Large intestine (tissue), 3 donors: ENCODE measurements around the gene ICAM1. TPM values are rescaled to one million over a fixed set of nuclear protein-coding genes. Genes with fewer than 3 reads are reported as not detected.

Source experiments
- DNase-seq, 2 donors: peaks; one replicate each; pipeline versions ENCODE4 v3.0.0 to v3.0.0-alpha.2; 2013
- H3K27ac ChIP-seq: one replicate; pipeline ENCODE4 v1.5.1; 2013; ENCODE audit warnings: low read length
- H3K27me3 ChIP-seq: 2 replicates; pipeline ENCODE4 v1.6.1; 2013; ENCODE audit warnings: low read length; ENCODE audit not compliant: control insufficient read depth, insufficient read depth
- H3K36me3 ChIP-seq: 2 replicates; pipeline ENCODE4 v1.6.1; 2013; ENCODE audit warnings: low read length; ENCODE audit not compliant: control insufficient read depth, insufficient read depth
- H3K4me1 ChIP-seq: one replicate; pipeline ENCODE4 v1.6.1; 2013; ENCODE audit warnings: low read length; ENCODE audit not compliant: control insufficient read depth, insufficient read depth
- H3K4me3 ChIP-seq: one replicate; pipeline ENCODE4 v1.5.1; 2013; ENCODE audit warnings: low read length
- H3K9me3 ChIP-seq: one replicate; pipeline ENCODE4 v1.6.1; 2013; ENCODE audit warnings: mild to moderate bottlenecking, low read depth, low read length, moderate library complexity; ENCODE audit not compliant: control insufficient read depth
- WGBS: methylation state at CpG from one replicate; pipeline ENCODE4 v1.1.5; 2013; ENCODE audit warnings: low lambda C conversion rate; ENCODE audit not compliant: insufficient coverage; 5-methylcytosine and 5-hydroxymethylcytosine counted together
- polyA plus RNA-seq: library from polyadenylated mRNA; unstranded; fragments of 120-200 nt; gene quantifications from one replicate; pipeline ENCODE4 v1.2.1, GENCODE V29; 2013

The ICAM1 gene
- polyA plus RNA-seq, 1 donor = 14.8 TPM

DNA sequence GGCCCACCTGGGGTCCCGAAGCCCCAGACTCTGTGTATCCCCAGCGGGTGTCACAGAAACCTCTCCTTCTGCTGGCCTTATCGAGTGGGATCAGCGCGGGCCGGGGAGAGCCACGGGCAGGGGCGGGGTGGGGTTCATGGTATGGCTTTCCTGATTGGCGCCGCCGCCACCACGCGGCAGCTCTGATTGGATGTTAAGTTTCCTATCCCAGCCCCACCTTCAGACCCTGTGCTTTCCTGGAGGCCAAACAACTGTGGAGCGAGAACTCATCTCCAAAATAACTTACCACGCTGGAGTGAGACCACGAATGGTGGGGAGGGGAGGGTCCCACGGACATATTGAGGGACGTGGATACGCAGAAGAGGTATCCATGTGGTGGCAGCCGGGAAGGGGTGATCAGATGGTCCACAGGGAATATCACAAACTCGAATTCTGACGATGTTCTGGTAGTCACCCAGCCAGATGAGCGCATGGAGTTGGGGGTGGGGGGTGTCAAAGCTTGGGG is 17.8 kb downstream of the ICAM1 start:
- peaks cover 54% of the 10 kb centered on the region for H3K4me1 ChIP-seq
- peaks cover 19% of the 10 kb centered on the region for H3K36me3 ChIP-seq
- H3K9me3 ChIP-seq = peaks cover 23% of the 10 kb centered on the region
- no peak overlapping the region for H3K27ac ChIP-seq
- H3K27me3 ChIP-seq = peaks cover 75% of the 10 kb centered on the region
- peak in 1 of 2 donors; percentile 50 for DNase-seq
- H3K4me3 ChIP-seq = no peak overlapping the region
- no CpG with 5 or more reads among the region's 23 CpGs for WGBS

DNA sequence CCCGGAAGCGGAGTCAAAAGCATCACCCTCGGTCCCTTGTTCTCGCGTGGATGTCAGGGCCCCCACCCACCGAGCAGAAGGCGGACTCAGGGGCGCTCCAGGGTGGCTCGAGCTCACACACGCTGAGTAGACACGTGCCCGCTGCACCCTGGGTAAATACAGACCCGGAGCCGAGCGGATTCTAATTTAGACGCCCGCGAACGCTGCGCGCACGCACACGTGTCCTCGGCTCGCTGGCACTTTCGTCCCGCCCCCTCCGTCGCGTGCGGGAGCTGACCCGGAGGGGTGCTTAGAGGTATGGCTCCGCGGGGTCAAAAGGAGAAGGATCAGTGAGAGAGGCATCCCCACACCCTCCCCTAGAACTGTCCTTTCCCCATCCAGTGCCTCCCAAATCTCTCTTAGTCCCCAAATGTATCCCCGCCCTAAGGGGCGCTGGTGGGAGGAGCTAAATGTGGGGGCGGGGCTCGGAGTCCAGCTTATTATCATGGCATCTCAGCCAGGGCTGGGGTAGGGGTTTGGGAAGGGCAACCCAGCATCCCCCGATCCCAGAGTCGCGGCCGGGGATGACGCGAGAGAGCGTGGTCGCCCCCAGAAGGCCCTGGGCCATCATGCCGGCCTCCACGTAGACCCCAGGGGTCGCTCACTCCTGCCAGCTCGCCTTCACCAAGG is 18.4 kb downstream of the ICAM1 start:
- peaks cover 17% of the 10 kb centered on the region for H3K36me3 ChIP-seq
- H3K4me1 ChIP-seq = peaks cover 54% of the 10 kb centered on the region
- no peak overlapping the region for H3K4me3 ChIP-seq
- peaks cover 29% of the 10 kb centered on the region for H3K9me3 ChIP-seq
- peaks cover 81% of the 10 kb centered on the region for H3K27me3 ChIP-seq
- no CpG with 5 or more reads among the region's 50 CpGs for WGBS
- no peak overlapping the region for H3K27ac ChIP-seq
- peak in 1 of 2 donors; percentile 31 for DNase-seq

- Histone ChIP-seq H3K4me3 (peak within 1 kb of the TSS; percentile 14), H3K9me3 (peaks cover 30% of the 10 kb centered on the region), H3K27me3 (peaks cover 87% of the 10 kb centered on the region), H3K36me3 (peaks cover 11% of the 10 kb centered on the region), H3K27ac (no peak within 1 kb of the TSS), H3K4me1 (peaks cover 54% of the 10 kb centered on the region)
- no peak for DNase-seq
- WGBS = no CpG with 5 or more reads among the region's 45 CpGs
Measured at GRCh38 chr19:10289836-10290356, 19.0 kb downstream of the ICAM1 start, which contains the start of gene ICAM5. ICAM5 (plus strand) TSS chr19:10289952; CDS start chr19:10290044, 92 bp downstream.

DNA sequence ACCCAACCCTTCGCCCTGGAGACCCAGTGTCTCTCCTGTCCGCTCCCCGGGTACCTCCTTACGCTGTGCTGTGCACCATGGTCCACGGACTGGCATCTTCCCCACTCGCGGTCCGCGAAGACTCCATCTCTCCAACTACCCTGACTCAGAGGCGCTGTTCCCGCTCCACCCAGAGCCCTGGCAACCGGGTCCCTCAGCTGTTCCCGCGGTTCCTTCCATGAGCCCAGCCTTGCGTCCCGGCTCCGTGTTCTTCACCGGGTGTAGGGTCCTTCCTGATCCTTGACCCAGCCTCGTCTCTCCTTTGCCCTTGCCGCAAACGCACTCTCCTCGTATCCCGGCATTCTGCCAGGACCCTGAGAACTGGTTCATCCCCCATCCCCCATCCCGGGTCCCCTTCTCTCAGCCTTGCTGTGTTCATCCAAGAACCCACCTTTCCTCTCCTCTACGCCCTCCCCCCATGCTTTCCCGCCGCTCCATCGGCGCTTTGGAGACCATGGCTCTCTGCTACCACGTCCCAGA is 19.5 kb downstream of the ICAM1 start:
- Histone ChIP-seq H3K36me3 (peaks cover 6% of the 10 kb centered on the region), H3K27ac (no peak overlapping the region), H3K4me3 (peak overlapping the region; percentile 14), H3K4me1 (peaks cover 54% of the 10 kb centered on the region), H3K27me3 (peaks cover 92% of the 10 kb centered on the region), H3K9me3 (peaks cover 30% of the 10 kb centered on the region)
- no peak for DNase-seq
- 0% methylated on average over 1 of the region's 30 CpGs for WGBS

GRCh38 chr19:10290876-10291553 is 20.1 kb downstream of the ICAM1 start:
- H3K27ac ChIP-seq = no peak overlapping the region
- H3K9me3 ChIP-seq = peaks cover 30% of the 10 kb centered on the region
- peaks cover 60% of the 10 kb centered on the region for H3K4me1 ChIP-seq
- WGBS = no CpG with 5 or more reads among the region's 57 CpGs
- H3K4me3 ChIP-seq = peak overlapping the region; percentile 14
- peaks cover under 1% of the 10 kb centered on the region for H3K36me3 ChIP-seq
- DNase-seq = peak in 1 of 2 donors; percentile 68
- peaks cover 94% of the 10 kb centered on the region for H3K27me3 ChIP-seq

DNA sequence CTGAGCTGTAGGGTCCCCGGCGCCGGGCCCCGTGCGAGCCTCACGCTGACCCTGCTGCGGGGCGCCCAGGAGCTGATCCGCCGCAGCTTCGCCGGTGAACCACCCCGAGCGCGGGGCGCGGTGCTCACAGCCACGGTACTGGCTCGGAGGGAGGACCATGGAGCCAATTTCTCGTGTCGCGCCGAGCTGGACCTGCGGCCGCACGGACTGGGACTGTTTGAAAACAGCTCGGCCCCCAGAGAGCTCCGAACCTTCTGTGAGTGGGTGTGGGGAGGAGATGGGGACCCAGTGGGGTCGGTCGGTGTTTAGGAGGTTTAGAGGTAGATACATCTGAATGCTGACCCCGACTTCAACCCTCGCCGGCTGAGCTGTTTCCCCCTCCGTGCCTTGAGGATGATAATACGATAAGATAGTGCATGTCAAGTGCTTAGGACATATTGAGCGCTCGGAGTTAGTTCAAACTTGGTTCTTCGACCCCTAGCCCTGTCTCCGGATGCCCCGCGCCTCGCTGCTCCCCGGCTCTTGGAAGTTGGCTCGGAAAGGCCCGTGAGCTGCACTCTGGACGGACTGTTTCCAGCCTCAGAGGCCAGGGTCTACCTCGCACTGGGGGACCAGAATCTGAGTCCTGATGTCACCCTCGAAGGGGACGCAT is 20.8 kb downstream of the ICAM1 start:
- peaks cover 100% of the 10 kb centered on the region for H3K27me3 ChIP-seq
- H3K9me3 ChIP-seq = peaks cover 30% of the 10 kb centered on the region
- peaks cover 60% of the 10 kb centered on the region for H3K4me1 ChIP-seq
- no peak for DNase-seq
- peak overlapping the region; percentile 24 for H3K4me3 ChIP-seq
- no peak overlapping the region for H3K27ac ChIP-seq
- WGBS = no CpG with 5 or more reads among the region's 49 CpGs
- no peaks in the 10 kb centered on the region for H3K36me3 ChIP-seq

DNA sequence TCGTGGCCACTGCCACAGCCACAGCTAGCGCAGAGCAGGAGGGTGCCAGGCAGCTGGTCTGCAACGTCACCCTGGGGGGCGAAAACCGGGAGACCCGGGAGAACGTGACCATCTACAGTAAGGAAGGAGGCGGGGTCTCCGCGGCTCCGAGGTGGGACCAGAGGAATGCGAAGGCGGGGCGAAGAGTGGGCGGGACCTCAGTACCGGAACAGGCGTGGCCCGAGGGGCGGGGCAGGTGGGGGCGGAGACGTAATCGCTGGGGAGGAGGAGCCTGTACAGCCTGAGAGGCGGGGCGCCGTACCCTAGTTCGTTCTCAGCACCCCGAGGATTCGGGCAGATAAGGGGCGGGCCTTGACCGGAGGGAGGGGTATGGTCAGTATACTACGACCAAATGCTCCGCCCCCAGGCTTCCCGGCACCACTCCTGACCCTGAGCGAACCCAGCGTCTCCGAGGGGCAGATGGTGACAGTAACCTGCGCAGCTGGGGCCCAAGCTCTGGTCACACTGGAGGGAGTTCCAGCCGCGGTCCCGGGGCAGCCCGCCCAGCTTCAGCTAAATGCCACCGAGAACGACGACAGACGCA is 21.4 kb downstream of the ICAM1 start:
- WGBS = no CpG with 5 or more reads among the region's 45 CpGs
- peak; percentile 73 to 75 for DNase-seq
- Histone ChIP-seq H3K27ac (no peak overlapping the region), H3K9me3 (peaks cover 30% of the 10 kb centered on the region), H3K4me3 (peak overlapping the region; percentile 24), H3K27me3 (peaks cover 97% of the 10 kb centered on the region), H3K36me3 (no peaks in the 10 kb centered on the region), H3K4me1 (peaks cover 54% of the 10 kb centered on the region)

DNA sequence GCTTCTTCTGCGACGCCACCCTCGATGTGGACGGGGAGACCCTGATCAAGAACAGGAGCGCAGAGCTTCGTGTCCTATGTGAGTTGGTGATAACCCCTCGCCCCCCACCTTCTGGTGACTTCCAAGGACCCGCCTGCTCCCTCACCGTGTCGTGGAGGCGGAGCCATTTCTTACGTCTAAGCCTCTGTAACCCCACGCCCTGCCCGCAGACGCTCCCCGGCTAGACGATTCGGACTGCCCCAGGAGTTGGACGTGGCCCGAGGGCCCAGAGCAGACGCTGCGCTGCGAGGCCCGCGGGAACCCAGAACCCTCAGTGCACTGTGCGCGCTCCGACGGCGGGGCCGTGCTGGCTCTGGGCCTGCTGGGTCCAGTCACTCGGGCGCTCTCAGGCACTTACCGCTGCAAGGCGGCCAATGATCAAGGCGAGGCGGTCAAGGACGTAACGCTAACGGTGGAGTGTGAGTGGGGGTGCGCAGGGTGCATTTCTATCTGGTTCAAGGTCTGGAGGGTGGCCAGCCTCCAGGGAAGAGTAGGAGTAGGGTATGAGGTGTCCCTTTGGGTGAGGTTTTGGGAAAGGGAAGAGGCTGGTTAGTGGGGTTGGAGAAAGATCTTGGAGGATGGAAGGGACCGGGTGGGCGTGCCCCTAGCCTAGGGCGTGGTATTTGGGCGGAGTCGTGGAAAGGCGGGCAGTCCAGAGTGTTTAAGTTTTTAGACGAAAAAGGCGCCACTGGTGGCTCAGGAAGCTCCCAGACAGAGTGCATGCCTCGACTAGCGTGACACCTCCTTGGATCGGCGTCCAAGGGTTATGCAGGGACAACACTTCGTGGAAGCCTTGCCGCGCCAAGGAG is 22.1 kb downstream of the ICAM1 start:
- Histone ChIP-seq H3K27ac (no peak overlapping the region), H3K4me1 (peaks cover 47% of the 10 kb centered on the region), H3K9me3 (peaks cover 30% of the 10 kb centered on the region), H3K27me3 (peaks cover 90% of the 10 kb centered on the region), H3K4me3 (peak overlapping the region; percentile 21), H3K36me3 (no peaks in the 10 kb centered on the region)
- WGBS = no CpG with 5 or more reads among the region's 56 CpGs
- DNase-seq = peak in 1 of 2 donors; percentile 21

DNA sequence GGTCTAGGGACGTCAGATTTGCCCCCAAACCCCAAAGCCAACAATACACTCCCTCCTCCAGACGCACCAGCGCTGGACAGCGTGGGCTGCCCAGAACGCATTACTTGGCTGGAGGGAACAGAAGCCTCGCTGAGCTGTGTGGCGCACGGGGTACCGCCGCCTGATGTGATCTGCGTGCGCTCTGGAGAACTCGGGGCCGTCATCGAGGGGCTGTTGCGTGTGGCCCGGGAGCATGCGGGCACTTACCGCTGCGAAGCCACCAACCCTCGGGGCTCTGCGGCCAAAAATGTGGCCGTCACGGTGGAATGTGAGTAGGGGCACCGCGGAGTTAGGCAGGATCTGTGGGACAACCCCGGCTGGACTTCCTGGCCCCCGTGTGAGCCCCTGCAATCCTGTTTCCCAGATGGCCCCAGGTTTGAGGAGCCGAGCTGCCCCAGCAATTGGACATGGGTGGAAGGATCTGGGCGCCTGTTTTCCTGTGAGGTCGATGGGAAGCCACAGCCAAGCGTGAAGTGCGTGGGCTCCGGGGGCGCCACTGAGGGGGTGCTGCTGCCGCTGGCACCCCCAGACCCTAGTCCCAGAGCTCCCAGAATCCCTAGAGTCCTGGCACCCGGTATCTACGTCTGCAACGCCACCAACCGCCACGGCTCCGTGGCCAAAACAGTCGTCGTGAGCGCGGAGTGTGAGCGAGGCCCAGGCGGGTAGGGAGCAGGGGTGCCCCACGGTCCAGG is 22.9 kb downstream of the ICAM1 start:
- Histone ChIP-seq H3K27me3 (peaks cover 82% of the 10 kb centered on the region), H3K4me1 (peaks cover 41% of the 10 kb centered on the region)
- WGBS = no CpG with 5 or more reads among the region's 49 CpGs

More for the DNA sequence above, 22.9 kb downstream of the ICAM1 start:
- Histone ChIP-seq H3K36me3 (no peaks in the 10 kb centered on the region), H3K9me3 (peaks cover 30% of the 10 kb centered on the region), H3K4me3 (no peak overlapping the region), H3K27ac (no peak overlapping the region)
- no peak for DNase-seq
